DMS 273 (cell line): Measurements from ENCODE around the gene CCDC90B.
"Not testable (repeated sequence)": the region's sequence is repeated elsewhere in the genome, so short reads cannot be mapped to it uniquely, and the experiment has no call there.

Experiments
- DNase-seq: peaks from one replicate; lab custom pipeline; 2025; ENCODE audit not compliant: unreplicated experiment; lab: John Stamatoyannopoulos, UW

The CCDC90B gene

GRCh38 chr11:83292709-83293456, 6.7 kb upstream of the CCDC90B start:
- peak; percentile 61 for DNase-seq

- no peak for DNase-seq
Measured at GRCh38 chr11:83287631-83288030, 1.5 kb upstream of the CCDC90B start.

- DNase-seq: no peak
Measured at GRCh38 chr11:83285151-83285770, 906 bp downstream of the CCDC90B start.

GRCh38 chr11:83284501-83285150, 1.5 kb downstream of the CCDC90B start:
- DNase-seq: peak; percentile 23

GRCh38 chr11:83282084-83282716, 4.0 kb downstream of the CCDC90B start:
- no peak for DNase-seq

- DNase-seq: no peak
Measured at GRCh38 chr11:83280256-83280655, 5.9 kb downstream of the CCDC90B start.

GRCh38 chr11:83278351-83278750, 7.8 kb downstream of the CCDC90B start:
- no peak for DNase-seq

GRCh38 chr11:83275888-83276641, 10.1 kb downstream of the CCDC90B start:
- DNase-seq: no peak

GRCh38 chr11:83272627-83273026, 13.5 kb downstream of the CCDC90B start:
- DNase-seq: no peak

- DNase-seq: not testable (repeated sequence)
Measured at GRCh38 chr11:83271734-83272133, 14.4 kb downstream of the CCDC90B start.

GRCh38 chr11:83269080-83269479, 17.1 kb downstream of the CCDC90B start:
- DNase-seq: not testable (repeated sequence)

GRCh38 chr11:83265331-83265730, 20.8 kb downstream of the CCDC90B start:
- DNase-seq: no peak

GRCh38 chr11:83259559-83259958, 26.6 kb downstream of the CCDC90B start:
- DNase-seq: no peak

GRCh38 chr11:83257761-83258168, 28.4 kb downstream of the CCDC90B start:
- DNase-seq: no peak

- no peak for DNase-seq
Measured at GRCh38 chr11:83256602-83257340, 29.4 kb downstream of the CCDC90B start.

- DNase-seq: no peak
Measured at GRCh38 chr11:83255366-83255765, 30.8 kb downstream of the CCDC90B start.

- no peak for DNase-seq
Measured at GRCh38 chr11:83252941-83253340, 33.2 kb downstream of the CCDC90B start.

- no peak for DNase-seq
Measured at GRCh38 chr11:83252266-83252665, 33.9 kb downstream of the CCDC90B start.

- peak; percentile 50 for DNase-seq
Measured at GRCh38 chr11:83249972-83250593, 36.1 kb downstream of the CCDC90B start.

GRCh38 chr11:83249445-83249844, 36.7 kb downstream of the CCDC90B start:
- no peak for DNase-seq
